OCI-LY3 (cell line): ENCODE measurements around the gene SLC35A5.

Source experiments
- CTCF ChIP-seq: fragments of 200-600, 300-600 bp; sonication (generic); IDR thresholded peaks from 2 replicates; pipeline ENCODE4 v1.5.1; 2014; ENCODE audit warnings: antibody characterized with exemption, low read length, low read depth
- EZH2phosphoT487 ChIP-seq: fragments of 200-600 bp; shearing (Covaris generic); IDR thresholded peaks from 2 replicates; pipeline ENCODE4 v1.6.1; 2018; ENCODE audit warnings: antibody characterized with exemption, mixed run types, low read depth

DNA sequence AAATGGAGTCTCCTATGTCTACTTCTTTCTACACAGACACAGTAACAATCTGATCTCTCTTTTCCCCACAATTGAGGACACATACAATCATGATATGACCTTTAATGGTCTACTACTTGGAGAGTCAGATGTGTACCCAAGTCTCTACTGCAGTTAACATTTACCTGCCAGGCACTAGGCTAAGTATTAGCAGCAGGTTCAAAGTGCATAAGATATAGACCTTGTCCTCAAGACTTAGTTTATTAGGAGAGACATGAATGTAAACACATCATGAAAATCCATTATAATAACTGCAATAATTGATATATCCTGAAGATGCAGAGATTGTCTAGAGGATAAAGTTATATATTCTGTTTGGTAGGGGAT lies 3.1 kb downstream of the SLC35A5 start:
- TF ChIP-seq CTCF = no peak
- no peak for TF ChIP-seq EZH2phosphoT487
